ENCODE results near the gene PLLP. TPM values are rescaled to one million over a fixed set of nuclear protein-coding genes. Genes with fewer than 3 reads are reported as not detected.

PLLP gene
- total RNA-seq, 1 experiment from 2014 or later = 3.1 TPM

DNA sequence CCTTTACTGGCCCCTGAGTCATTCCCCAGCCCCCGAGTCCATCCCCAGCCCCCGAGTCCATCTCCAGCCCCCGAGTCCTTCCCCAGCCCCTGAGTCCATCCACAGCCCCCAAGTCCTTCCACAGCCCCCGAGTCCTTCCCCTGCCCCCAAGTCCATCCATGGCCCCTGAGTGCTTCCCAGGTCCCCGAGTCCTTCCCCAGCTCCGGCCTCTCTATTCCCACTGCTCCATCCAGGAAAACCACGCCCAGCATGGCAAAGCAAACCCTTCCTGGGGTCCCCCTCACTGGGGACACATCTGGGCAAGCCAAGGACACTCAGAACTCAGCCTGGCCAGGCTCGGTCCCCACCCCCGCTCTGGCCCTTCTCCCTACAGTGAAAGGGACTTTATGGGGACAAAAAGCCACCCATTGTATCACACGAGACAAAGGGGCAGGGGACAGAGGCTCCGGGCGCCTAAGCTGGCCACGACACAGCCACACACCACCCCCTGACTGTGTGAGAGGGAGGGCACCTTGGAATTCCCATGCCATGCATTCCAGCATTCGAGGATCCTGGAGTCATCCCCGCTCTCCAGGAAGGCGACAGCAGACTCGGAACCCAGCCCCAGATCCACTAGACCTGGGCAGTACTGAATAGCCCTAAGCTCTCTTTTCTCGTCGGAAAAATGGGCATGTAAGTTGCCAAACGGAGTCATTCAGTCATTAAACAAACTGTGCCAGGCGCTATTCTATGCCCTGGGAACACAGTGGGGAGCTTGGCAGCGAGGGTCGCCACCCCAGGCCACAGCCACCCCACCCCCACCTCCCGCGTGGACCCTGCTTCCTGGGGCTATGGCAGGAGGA lies 14.0 kb downstream of the PLLP start:
- intact Hi-C loops (cut with micrococcal nuclease) = no loop called here
- no peaks in the 10 kb centered on the region for H3K27me3 ChIP-seq (ENCODE audit: insufficient read depth, low read length)
- ChIA-PET RAD21 (ENCODE audit: low non-redundant PET in 1 of 2, low total read pairs in 2 of 2, uncharacterized antibody in 2 of 2, unreplicated experiment in 2 of 2) (no interaction called here), POLR2A (no interaction called here), CTCF (no interaction called here)
- H3K4me3 ChIP-seq (replicated peaks in 1 of 2; ENCODE audit: low read depth in 1 of 2, low read length in 2 of 2) = no peak overlapping the region
- TF ChIP-seq RAD21 (IDR thresholded peaks at IDR 0.05; ENCODE audit: low read depth) (no peak), JUND (IDR thresholded peaks at IDR 0.05) (no peak), SIN3A (IDR thresholded peaks at IDR 0.05; ENCODE audit: low read depth) (no peak), EGR1 (IDR thresholded peaks at IDR 0.05; ENCODE audit: low read depth) (no peak), TCF7L2 (IDR thresholded peaks at IDR 0.05; ENCODE audit: borderline replicate concordance, extremely low read depth, insufficient read depth, insufficient read length) (no peak), YY1 (IDR thresholded peaks at IDR 0.05; ENCODE audit: extremely low read depth, insufficient replicate concordance, low read depth, low read length) (no peak), REST (IDR thresholded peaks at IDR 0.05; ENCODE audit: low read depth) (no peak), CEBPB (IDR thresholded peaks at IDR 0.05; ENCODE audit: low read depth) (no peak), CBX3 (IDR thresholded peaks at IDR 0.05; ENCODE audit: low read depth) (no peak)
- TF ChIP-seq, protein P1, sequence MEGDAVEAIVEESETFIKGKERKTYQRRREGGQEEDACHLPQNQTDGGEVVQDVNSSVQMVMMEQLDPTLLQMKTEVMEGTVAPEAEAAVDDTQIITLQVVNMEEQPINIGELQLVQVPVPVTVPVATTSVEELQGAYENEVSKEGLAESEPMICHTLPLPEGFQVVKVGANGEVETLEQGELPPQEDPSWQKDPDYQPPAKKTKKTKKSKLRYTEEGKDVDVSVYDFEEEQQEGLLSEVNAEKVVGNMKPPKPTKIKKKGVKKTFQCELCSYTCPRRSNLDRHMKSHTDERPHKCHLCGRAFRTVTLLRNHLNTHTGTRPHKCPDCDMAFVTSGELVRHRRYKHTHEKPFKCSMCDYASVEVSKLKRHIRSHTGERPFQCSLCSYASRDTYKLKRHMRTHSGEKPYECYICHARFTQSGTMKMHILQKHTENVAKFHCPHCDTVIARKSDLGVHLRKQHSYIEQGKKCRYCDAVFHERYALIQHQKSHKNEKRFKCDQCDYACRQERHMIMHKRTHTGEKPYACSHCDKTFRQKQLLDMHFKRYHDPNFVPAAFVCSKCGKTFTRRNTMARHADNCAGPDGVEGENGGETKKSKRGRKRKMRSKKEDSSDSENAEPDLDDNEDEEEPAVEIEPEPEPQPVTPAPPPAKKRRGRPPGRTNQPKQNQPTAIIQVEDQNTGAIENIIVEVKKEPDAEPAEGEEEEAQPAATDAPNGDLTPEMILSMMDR (IDR thresholded peaks at IDR 0.05 in 2 of 3, conservative IDR thresholded peaks at IDR 0.05 in 1 of 3; ENCODE audit: borderline replicate concordance in 1 of 3, insufficient read depth in 1 of 3, low read depth in 2 of 3, low read length in 2 of 3) = no peak
- TF ChIP-seq, protein P2, sequence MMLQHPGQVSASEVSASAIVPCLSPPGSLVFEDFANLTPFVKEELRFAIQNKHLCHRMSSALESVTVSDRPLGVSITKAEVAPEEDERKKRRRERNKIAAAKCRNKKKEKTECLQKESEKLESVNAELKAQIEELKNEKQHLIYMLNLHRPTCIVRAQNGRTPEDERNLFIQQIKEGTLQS (IDR thresholded peaks at IDR 0.05) = no peak
- H3K9me2 ChIP-seq (ENCODE audit: insufficient read depth) = no peaks in the 10 kb centered on the region
- DNase-seq (ENCODE audit: low read depth, low spot score) (no peak), ATAC-seq (no peak)
- no peak overlapping the region for H3K27ac ChIP-seq (ENCODE audit: low read depth, low read length)
- no peaks in the 10 kb centered on the region; a peak in 2 of 4 replicates for H3K4me1 ChIP-seq (ENCODE audit: control insufficient read depth in 1 of 2, insufficient read depth in 2 of 2, low read length in 2 of 2)
- no peaks in the 10 kb centered on the region for H3K79me2 ChIP-seq (ENCODE audit: insufficient read depth, low read length)
- H3K36me3 ChIP-seq (ENCODE audit: control insufficient read depth in 1 of 2, insufficient read depth in 2 of 2, low read length in 2 of 2) = no peaks in the 10 kb centered on the region
- BruUV-seq (replicated peaks) = no TSS peak
- H3K9me3 ChIP-seq (ENCODE audit: control insufficient read depth in 1 of 2, insufficient read depth in 1 of 2, low read depth in 1 of 2, low read length in 2 of 2) = no peaks in the 10 kb centered on the region
- no peak overlapping the region for H3K9ac ChIP-seq (ENCODE audit: low read length)
- no peak overlapping the region for H2AFZ ChIP-seq (ENCODE audit: low read depth, low read length, poor library complexity, severe bottlenecking)
- H3K4me2 ChIP-seq (ENCODE audit: low read length) = no peak overlapping the region
- no peaks in the 10 kb centered on the region for H4K20me1 ChIP-seq (ENCODE audit: insufficient read depth)
